ENCODE results near the gene CEBPB.

CEBPB gene

GRCh38 chr20:50214226-50215024 lies 23.8 kb downstream of the CEBPB start:
- no peak for DNase-seq

DNA sequence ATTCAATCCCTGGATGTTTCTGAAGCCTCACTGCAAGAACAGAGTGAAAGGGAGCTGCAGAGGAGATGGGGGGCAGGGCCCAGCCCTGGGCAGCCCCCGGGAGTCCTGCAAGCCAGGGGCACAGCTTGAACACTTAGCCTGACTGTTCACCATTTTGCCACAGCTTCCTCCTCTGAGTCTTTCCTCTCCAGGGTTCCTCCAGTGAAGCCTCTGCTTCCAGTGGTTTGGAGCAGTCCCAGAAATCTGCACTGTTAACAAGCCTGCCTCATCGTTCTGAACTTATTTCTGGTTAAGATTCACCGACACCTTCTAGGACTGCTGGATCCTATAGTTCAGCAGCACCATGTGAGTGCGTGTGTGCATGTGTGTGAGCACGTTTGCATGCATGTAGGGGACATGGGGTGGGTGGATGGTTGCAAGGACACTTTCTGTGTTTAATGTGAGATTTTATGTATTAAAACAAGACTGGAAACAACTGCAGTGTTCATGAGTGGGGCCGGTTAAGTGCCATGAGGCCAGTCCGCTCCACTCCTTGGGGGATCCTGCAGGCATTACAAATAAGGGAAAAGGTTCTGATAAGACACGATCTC lies 24.6 kb downstream of the CEBPB start:
- DNase-seq, result no peak

DNA sequence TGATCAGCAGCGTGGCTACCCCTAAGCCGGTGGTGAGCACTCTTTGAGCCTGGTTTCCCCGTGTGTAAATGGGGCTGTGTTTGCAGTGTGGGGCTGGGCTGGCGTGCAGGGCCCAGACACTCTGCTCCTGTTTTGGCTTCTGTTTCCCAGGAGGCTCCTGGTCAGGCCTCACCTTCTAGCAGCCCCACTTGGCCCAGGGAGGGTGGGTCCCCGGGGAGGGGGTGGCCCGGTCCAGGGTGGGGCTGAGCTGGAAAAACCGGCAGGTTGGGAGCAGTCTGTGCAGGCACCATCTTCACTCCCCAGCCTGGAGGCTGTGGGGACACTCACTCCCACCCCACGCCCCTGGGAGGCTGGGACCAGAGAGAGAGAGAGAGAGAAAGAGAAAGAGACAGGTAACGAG lies 25.3 kb downstream of the CEBPB start:
- no peak for DNase-seq

- no peak for DNase-seq
Observed at GRCh38 chr20:50216543-50217206, 26.0 kb downstream of the CEBPB start.

- DNase-seq, result no peak
Observed at GRCh38 chr20:50217207-50217949, 26.7 kb downstream of the CEBPB start.

DNA sequence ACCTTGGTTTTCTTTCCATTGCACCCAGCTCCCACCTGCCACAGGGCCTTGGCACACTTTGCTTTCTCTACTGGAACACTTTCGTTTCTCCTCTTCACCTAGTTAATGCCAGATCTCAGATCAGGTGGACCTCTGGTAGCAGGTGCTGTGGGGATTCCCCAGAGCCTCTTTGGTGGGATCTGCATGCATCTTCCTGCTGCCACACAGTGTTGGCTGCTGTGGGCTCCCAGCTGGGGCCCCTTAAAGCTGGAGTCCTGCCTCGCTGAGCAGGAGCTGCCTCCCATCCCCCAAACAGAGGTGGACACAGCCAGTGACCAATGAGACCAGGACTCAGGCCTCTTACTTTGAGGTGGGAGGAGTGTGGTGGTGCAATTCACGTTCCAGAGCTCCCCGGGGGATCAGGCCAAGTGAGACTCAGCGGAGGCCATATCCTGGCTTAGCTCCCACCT lies 28.4 kb downstream of the CEBPB start:
- DNase-seq, result no peak

DNA sequence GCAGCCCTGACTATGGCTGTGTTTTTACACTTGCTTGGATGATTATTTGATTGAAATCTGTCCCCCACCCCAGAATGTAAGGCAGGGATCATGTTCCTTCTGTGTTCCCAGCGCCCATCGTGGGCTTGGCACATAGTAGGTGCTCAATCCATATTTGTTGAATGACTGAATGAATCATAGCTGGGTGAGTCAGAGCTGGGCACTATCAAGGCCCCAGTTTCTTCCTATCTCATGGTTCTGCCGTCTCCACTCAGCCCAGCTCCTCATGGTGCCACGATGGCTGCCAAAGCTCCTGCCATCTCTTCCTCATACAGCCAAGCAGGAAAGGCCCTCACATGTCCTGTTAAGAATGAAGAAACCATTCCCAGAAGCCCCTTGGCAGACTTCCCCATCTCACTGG lies 29.0 kb downstream of the CEBPB start:
- no peak for DNase-seq

DNA sequence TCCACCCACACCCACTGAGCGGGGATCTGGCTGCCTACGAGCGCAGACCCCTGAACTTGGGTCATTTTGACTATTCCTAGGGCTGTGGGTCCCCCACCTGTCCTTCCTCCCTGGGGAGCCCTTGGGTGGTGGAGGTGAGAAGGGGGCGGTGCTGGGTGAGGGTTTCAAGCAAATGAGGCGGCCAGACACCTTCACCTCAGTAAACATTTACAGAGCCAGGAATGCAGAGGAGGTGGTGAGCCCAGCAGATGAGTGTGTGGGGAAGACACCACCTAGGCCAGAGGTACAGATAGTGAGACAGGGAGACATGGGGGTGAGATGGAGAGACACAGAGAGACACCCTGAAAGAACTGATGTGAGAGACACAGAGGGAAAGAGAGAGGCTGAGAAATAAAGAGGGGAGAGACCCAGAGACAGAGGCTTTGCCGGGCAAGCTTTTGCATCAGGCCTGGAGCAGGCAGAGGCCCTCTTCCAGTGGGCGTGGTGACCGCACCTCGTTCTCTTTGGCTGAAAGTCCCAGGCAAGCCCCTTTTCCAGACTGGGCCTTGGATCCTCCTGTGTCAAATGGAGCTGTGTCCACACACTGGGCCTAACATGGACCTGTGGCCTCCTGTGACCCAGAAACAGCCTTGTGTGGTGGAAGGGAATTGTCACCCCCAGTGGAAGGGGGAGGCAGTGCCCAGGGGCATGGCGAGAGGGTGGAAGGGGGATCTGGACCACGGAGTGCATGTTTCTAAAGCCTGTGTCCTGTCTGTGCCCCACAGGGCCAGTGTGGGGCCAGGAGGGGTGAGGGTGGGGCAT lies 29.7 kb downstream of the CEBPB start:
- DNase-seq, result peak; percentile 62 to 95

DNA sequence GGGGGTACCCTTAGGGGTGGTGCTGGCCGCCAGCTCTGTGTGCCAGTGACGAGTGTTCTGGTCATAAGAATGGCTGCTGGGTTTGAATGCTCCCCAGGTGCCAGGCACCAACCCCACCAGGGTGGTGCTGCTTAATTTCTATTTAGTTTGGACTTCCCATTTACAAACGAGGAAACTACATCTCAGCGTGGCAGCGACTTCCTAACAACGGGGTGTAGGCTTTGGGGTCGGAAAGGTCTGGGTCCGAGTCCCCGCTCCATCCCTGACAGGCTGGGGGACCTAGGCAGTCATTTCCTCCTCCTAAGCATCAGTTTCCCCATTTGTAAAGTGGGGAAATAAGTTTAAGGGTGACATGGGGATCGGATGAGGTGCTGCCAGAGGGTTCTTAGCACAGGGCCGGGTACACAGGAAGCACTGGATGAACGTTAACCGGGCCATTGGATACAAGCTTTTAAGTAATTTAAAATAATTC lies 30.3 kb downstream of the CEBPB start:
- peak in 1 of 2 donors; percentile 43 for DNase-seq

- peak; percentile 94 to 96 for DNase-seq
Observed at GRCh38 chr20:50221501-50222308, 31.1 kb downstream of the CEBPB start.

- no peak for DNase-seq
Observed at GRCh38 chr20:50222309-50223038, 31.8 kb downstream of the CEBPB start.

DNA sequence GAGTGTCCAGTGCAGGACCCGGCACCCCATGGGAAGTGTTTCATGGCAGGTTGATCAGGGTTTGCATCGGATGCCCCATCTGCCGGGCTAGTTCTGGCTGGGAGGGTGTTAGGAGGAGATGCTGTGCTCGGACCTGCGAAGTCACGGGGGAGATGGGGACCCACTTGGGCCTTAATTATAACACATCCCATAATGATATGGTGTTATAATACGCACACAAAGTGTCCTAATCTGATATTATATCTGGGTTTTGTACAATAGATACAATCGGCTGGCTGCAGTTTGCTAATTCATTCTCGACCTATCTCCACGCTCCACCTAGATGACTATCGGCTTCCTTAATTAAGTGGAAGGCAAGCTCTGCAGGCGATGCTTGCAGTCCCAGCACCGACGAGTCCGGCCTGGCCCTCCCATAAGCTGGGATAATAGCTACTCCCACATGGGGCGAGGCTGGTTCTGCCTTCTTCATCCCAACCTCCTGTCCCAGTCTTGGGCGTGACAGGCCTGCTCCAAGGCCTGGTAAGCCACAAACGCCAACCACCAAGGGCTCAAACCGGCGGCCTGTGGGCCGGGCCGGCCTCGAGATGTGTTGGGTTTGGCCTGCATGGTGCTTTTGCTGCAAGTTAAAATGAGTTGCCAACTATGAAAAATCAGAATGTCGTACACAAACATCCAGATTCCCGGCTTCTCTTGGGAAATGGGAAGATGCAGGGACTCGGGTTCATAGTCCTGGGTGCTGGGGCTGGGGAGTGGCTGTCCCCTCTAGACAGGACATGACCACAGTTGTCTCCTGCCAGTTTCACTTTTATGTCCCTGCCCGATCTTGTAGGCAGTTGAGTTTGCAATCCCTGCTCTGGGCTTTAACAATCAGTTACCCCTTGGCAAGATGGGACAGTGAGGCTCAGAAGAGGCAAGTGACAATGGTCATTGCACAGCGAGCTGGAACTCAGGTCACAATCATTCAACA lies 32.7 kb downstream of the CEBPB start:
- DNase-seq, result peak in 1 of 2 donors; percentile 71

- DNase-seq, result no peak
Observed at GRCh38 chr20:50224052-50224451, 33.4 kb downstream of the CEBPB start.

- DNase-seq, result peak; percentile 93 to 99
Observed at GRCh38 chr20:50224531-50225255, 34.1 kb downstream of the CEBPB start.

GRCh38 chr20:50226093-50226974 lies 35.7 kb downstream of the CEBPB start:
- peak; percentile 96 to 99 for DNase-seq

- DNase-seq, result no peak
Observed at GRCh38 chr20:50227506-50227905, 36.9 kb downstream of the CEBPB start.

DNA sequence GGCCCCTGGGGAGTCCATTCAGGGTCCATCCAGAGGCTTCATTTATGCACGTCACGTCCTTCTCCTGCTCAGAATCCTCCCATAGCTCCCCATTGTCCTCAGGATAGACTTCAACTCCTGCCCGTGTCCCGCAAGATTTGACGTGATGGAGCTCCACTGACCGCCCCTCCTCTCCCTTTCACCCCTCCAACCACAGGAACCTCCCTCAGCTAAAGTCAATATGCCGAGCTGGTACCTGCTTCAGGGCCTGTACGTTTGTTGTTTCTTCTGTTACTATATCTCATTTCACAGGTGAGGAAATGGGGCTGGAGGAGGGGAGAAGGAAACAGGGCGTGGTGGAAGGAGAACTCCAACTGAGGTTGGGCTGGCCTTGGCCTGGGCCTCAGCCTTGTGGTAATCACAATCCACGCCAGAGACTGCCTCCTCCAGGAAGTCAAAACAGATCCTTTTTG lies 38.6 kb downstream of the CEBPB start:
- DNase-seq, result peak in 1 of 2 donors; percentile 51
